Vagina (tissue), 2 donors: ENCODE measurements around the gene PPIP5K1.

Source experiments
- POLR2A ChIP-seq, 2 donors: fragments of 450-650 bp; IDR thresholded peaks; one replicate each; pipeline ENCODE4 v1.6.1; 2017; ENCODE audit warnings: antibody characterized with exemption in 2 of 2, mild to moderate bottlenecking in 2 of 2, moderate library complexity in 2 of 2
- POLR2AphosphoS5 ChIP-seq, 2 donors: sonication (generic); formaldehyde crosslinking; IDR thresholded peaks; one replicate each; pipeline ENCODE4 v1.9.0; 2017; ENCODE audit warnings: antibody characterized with exemption in 2 of 2, mild to moderate bottlenecking in 2 of 2, low read depth in 1 of 2; ENCODE audit not compliant: insufficient read depth in 1 of 2
- TF ChIP-seq, protein P1 (sequence below), 3 experiments: fragments of 450-650 bp in 2 of 3; fragments of 200-600 bp in 1 of 3; sonication (generic) in 1 of 3; IDR thresholded peaks; one replicate each; pipeline ENCODE4 v1.5.1; 2017 to 2019; ENCODE audit warnings: antibody characterized with exemption in 3 of 3, mild to moderate bottlenecking in 2 of 3, moderate library complexity in 2 of 3

DNA sequence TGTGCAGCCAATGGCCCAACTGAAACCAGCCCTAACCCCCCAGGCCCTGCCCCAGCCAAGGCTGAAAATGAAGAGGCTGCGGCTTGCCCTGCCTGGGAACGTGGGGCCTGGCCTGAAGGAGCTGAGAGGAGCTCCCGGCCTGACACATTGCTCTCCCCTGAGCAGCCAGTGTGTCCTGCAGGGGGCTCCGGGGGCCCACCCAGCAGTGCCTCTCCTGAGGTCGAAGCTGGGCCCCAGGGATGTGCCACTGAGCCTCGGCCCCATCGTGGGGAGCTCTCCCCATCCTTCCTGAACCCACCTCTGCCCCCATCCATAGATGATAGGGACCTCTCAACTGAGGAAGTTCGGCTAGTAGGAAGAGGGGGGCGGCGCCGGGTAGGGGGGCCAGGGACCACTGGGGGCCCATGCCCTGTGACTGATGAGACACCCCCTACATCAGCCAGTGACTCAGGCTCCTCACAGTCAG lies 61.4 kb downstream of the PPIP5K1 start:
- TF ChIP-seq, protein P1, sequence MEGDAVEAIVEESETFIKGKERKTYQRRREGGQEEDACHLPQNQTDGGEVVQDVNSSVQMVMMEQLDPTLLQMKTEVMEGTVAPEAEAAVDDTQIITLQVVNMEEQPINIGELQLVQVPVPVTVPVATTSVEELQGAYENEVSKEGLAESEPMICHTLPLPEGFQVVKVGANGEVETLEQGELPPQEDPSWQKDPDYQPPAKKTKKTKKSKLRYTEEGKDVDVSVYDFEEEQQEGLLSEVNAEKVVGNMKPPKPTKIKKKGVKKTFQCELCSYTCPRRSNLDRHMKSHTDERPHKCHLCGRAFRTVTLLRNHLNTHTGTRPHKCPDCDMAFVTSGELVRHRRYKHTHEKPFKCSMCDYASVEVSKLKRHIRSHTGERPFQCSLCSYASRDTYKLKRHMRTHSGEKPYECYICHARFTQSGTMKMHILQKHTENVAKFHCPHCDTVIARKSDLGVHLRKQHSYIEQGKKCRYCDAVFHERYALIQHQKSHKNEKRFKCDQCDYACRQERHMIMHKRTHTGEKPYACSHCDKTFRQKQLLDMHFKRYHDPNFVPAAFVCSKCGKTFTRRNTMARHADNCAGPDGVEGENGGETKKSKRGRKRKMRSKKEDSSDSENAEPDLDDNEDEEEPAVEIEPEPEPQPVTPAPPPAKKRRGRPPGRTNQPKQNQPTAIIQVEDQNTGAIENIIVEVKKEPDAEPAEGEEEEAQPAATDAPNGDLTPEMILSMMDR (IDR thresholded peaks at IDR 0.05) = no peak
- TF ChIP-seq POLR2A (IDR thresholded peaks at IDR 0.05) (no peak), POLR2AphosphoS5 (IDR thresholded peaks at IDR 0.05; ENCODE audit: insufficient read depth in 1 of 2, low read depth in 1 of 2) (no peak)
